GM11168 (cell line): ENCODE data around the gene PTGES.
"Not testable (repeated sequence)": the region's sequence is repeated elsewhere in the genome, so short reads cannot be mapped to it uniquely, and the experiment has no call there.

ENCODE experiments used
- in situ Hi-C: fragments of 300-500 bp; cut with MboI; formaldehyde crosslinking; loops from one replicate; pipeline ENCODE4 v1.12.0; 2022; ENCODE audit warnings: low sequenced_read_pairs; ENCODE audit not compliant: unreplicated experiment

PTGES gene

DNA sequence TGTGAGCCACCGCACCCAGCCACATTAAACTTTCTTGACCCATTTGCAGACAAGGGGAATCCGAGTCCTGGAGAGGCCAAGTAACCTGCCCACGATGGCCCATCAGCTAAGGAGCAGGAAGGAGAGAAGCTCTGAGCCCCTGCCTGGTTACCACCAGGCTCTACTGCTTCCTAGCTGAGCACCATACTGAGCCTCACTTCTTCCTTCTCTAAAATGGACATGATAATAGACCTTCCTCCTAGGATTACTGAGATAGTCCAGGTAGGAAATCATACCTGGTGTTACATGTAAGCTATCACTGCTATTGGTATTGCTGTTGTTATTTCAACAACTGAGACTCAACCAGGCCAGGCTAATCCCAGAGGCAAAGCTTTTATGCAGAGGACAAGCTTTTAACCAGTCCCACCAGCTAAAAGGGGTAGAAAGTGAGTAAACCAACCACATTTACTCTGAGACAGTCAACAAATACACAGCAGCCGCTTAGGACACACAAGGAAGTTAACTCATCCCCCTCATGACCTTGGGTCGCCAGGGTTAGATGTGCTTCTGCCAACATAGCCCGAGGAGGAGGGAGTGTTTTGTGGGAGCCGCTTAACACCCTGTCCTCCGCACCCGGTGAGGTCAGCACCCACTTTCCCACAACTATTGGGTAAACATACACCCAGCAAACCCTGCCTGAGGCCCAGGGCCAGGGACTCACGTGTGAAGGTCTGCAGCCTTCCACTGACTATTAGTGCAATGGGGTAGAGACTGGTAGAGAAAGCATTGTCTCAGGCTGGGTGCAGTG is 20.6 kb upstream of the PTGES start:
- in situ Hi-C loops, result no loop called here

DNA sequence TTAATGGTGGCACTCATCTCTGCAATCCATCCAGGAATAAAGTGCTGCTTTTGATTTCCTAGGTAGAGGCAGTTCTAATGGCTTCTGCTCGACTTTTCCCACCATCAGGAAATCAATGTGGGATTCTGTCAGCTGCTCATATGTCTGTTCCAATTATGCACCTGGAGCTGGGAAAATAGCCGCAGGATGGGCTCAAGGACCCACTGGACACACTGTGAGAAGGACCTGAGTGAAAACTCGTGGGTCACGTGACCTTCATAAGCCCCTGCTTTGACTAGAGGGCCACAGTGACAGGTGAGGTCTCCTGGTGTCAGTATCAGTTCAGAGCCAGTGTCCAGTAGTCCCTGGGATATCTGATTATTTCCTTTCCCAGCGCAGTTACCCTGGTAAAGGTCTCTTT is 17.9 kb upstream of the PTGES start:
- in situ Hi-C loops, result no loop called here

DNA sequence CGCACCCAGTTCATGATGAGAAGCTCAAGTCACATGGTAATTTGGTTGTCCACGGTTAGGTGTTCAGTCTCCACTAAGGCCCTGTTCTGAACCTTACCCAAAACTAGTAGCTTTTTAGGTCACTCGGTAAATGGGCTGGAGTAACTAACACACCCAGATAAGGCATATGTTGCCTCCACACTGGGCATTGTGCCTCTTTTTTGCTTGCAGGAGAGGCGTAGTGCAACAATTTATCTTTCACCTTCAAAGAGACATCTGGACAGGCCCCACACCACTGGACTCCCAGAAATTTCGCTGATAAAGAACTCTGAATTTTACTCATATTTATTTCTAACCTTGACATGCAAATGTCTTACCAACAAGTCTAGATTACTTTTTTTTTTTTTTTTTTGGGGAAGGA is 16.8 kb upstream of the PTGES start:
- in situ Hi-C loops, result no loop called here

DNA sequence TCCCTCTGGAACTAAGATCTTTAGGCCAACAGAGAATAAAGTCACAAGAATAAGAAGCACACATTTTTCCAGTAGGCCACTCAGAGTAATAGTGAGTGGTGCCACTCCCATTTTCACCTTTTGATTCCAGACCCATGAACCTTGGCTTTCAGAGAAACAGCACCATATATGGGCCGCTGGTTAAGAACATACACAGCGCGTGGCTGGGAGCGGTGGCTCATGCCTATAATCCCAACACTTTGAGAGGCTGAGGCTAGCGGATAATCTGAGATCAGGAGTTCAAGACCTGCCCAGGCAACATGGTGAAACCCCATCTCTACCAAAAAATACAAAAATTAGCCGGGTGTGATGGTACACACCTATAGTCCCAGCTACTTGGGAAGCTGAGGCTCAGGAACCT is 15.6 kb upstream of the PTGES start:
- in situ Hi-C loops, result no loop called here

DNA sequence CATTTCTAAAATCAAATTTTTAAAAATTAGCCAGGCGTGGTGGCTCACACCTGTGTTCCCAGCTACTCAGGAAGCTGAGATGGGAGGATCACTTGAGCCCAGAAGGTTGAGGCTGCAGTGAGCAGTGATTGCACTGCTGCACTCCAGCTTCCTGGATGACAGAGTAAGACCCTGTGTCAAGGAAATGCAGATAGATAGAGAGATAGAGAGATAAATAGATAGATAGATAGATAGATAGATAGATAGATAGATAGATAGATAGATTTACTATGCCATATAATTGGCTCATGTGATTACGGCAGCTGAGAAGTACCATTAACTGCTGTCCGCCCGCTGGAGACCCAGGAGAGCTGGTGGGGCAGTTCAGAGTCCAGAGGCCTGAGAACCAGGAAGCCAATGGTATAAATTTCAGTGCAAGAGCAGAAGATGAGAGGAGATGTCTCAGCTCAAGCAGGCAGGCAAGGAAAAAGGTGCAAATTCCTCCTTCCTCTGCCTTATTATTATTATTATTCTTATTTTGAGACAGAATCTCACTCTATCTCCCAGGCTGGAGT is 13.0 kb upstream of the PTGES start:
- in situ Hi-C loops, result no loop called here

DNA sequence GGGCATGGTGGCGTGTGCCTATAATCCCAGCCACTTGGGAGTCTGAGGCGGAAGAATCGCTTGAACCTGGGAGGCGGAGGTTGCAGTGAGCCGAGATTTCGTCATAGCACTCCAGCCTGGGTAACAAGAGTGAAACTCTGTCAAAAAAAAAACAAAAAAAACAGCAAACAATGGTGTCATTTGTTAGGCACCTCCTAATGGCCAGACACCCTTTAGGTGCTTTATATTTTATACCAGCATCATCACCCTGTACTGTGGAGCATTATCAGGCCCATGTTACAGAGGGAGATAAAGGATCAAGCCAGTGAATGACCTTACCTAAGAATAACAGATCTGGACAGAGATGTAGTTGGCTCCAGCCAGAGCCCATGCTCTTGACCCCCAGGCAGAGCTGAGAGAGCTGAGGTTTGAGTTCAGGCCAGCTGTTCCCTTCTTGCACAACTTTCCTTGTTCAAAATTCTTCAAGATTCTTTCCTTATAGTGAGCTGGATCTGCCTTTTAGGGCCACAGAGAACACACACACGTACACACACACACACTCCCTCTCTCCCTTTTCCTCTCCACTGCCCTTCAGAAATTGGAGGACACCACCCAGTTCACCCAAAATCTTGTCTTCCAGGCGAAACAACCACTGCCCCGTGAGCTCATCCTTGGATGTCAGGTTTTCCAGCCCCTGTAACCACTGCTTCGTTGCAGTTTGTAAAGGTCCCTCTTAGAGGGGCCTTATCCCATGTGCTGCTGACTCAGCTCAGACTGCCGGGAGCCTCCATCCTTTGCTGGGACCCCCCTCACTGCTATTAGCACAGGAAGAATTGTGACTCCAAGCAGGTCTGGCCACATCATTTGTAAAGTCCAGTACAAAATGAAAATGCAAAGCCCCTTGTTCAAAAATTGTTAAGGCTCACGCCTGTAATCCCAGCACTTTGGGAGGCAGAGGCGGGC is 10.4 kb upstream of the PTGES start:
- in situ Hi-C loops, result no loop called here

DNA sequence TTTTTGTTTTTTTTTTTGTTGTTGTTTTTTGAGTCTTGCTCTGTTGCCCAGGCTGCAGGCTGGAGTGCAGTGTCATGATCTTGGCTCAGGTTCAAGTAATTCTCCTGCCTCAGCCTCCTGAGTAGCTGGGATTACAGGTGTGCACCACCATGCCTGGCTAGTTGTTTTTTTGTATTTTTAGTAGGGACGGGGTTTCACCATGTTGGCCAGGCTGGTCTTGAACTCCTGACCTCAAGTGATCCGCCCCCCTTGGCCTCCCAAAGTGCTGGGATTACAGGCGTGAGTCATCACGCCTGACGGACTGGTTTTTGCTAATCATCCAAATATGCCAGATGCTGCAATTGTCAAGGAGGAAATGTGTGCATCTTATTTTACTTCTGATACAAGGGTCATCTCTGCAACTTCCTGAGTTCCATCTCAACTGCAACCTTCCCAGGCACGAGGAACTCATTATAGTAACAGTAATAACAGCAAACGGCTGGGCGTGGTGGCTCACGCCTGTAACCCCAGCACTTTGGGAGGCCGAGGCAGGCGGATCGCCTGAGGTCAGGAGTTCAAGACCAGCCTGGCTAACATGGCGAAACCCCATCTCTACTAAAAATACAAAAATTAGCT is 9.6 kb upstream of the PTGES start:
- in situ Hi-C loops, result not testable (repeated sequence)

DNA sequence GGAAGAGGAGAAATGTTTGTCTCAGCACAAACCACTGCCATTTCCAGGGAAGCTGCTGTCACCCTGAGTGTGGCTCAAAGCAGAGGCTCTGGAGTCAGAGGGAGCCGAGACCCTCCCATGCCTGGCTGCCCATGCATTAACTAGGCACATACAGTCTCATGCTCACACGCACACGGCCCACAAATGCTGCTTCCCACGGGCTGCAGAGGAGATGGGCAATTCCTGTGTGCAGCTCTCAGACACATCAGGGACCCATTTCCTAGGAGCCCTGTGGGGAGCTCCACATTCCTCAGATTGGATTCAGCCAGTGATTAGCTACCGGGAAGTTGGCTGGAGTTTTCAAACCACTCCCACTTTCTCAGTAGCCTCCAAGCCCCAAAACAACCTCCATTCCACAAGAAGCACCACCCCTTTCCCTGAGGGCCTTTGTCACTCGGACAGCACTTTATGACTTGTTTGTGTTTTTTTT is 9.1 kb upstream of the PTGES start:
- in situ Hi-C loops, result no loop called here

DNA sequence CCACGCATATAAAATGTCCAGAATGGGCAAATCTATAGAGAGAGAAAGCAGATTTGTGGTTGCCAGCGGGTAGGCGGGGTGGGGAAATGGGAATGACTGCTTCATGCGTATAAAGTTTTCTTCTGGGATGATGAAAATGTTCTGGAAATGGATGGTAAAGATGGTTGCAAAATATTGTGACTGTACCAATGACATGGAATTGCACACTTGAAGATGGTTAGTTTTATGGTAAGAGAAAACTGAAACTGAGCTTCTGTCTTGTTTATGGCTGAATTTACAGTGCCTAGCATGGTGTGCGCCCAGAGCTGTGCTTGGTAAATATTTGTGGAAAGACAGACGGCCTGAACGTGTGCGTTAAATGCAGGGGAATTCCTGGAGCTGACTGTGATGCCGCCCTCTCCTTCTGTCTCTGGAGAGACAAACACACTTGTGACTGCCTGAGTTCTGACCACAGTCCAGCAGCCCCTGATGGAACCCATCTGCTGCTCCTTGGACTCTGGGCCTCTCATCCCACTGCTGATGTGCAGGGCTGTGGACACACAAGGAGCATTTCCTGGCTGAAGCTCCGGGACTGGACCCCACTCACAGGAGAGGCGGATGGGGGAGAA is 8.6 kb upstream of the PTGES start:
- in situ Hi-C loops, result no loop called here

DNA sequence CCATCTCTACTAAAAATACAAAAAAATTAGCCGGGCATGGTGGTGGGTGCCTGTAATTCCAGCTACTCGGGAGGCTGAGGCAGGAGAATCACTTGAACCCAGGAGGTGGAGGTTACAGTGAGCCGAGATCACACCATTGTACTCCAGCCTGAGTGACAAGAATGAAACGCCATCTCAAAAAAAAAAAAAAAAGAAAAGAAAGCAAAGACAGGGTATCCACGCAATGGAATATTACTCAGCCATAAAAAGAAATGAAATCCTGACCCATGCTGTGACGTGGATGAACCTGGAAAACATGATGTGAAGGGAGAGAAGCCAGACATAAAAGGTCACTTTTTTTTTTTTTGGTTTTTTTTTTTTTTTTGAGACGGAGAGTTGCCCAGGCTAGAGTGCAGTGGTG is 7.9 kb upstream of the PTGES start:
- in situ Hi-C loops, result not testable (repeated sequence)

DNA sequence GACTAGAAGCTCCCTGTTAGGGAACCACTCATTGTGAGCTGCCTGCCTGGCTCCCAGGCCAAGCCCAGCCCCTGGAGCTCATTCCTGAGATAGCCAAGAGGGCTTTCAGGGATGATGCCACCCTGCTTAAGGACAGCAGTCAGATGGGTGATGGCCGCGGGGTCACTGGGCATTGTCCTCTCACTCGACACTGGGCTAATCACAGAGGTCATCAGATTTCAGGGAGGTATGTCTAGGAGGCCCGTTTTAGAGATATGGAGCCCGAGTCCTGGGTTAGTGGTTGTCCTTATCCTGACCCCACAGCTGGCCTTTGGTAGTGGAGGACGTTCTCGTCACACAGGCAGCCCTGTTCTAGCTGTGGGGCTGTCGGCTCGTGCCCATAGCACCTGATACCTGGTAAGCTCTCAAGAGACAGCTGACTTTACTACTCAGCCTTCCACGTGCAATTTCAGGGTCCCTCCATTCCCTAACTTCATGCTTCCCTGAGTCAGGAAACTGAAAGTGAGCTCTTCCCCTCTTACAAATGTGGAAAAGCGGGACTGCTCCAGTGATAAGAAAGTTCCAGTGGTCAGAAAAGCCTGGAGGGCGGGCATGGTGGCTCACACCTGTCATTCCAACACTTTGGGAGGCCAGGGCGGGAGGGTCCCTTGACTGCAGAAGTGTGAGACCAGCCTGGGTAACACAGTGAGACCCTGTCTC is 7.1 kb upstream of the PTGES start:
- in situ Hi-C loops, result no loop called here

DNA sequence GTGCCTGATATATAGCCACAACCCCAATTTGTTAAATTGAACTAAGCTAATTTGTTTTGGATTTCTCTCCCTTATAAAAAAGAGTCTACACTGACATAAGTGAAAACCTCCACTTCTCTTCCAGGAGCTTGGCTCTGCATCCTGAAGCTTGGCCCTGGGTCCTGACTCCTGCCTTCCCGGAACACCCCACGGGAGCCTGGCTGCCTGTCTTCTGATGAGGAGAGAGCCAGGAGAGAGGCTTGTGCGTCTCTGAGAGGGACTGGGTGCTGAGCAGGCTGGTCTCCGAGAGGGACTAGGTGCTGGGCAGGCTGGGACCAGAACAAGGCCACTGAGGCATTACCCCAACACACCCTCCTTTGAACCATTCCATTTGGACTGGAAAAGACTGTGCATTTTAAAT is 6.5 kb upstream of the PTGES start:
- in situ Hi-C loops, result no loop called here

DNA sequence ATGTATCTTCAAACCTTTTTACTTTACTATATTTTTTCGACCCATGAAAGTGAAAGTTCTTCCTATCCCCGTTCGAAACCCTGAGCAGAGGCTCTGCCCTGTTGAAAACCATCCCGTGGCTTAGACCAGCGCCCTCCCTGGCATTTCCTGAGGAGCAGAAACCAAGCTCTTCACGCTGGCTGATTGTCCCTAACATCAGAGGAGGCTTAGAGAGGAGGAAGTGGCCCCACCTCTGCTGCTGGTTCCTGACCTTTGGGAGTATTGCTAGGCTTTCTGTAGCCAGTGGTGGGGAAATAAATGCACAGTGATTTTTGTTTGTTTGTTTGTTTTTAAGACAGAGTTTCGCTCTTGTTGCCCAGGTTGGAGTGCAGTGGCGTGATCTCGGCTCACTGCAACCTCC is 4.2 kb upstream of the PTGES start:
- in situ Hi-C loops, result no loop called here

DNA sequence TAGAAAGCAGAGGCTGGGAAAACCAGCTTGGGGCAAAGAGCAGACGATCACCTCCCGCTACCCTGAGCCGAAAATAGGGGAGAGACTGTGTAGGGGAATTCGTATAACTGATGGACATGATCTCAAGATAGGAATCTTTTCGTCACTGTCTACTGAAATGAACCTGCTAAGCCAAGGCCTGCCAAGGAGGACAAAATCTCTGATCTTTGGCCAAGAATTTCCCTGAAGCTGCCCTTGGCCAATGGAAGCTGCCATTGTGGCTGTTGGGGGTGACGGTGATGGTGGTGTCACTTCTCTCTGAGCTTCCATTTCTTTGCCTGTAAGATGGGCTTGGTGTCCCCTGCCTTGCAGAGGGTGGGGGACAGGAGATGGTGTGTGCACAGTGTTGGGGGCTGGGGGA is 3.3 kb upstream of the PTGES start:
- in situ Hi-C loops, result no loop called here

DNA sequence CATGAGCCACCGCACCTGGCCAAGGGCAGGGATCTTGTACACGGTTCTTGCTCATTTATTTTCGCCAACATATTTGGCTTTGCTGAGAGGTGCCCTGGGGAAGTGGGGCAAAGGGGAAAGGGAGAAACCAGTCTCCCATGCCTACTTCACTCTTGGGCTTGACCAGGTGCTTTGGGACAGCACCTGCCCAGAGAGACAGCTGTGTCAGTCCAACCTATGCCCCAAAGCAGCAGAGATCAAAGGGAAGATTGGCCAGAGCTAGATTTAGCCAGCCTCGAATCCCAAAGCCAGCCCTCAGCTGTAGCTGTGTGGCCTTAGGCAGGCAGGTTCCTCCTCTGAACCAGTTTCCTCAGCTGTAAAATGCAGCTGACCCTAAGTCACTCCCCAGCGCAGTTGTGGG is 2.3 kb upstream of the PTGES start:
- in situ Hi-C loops, result no loop called here

DNA sequence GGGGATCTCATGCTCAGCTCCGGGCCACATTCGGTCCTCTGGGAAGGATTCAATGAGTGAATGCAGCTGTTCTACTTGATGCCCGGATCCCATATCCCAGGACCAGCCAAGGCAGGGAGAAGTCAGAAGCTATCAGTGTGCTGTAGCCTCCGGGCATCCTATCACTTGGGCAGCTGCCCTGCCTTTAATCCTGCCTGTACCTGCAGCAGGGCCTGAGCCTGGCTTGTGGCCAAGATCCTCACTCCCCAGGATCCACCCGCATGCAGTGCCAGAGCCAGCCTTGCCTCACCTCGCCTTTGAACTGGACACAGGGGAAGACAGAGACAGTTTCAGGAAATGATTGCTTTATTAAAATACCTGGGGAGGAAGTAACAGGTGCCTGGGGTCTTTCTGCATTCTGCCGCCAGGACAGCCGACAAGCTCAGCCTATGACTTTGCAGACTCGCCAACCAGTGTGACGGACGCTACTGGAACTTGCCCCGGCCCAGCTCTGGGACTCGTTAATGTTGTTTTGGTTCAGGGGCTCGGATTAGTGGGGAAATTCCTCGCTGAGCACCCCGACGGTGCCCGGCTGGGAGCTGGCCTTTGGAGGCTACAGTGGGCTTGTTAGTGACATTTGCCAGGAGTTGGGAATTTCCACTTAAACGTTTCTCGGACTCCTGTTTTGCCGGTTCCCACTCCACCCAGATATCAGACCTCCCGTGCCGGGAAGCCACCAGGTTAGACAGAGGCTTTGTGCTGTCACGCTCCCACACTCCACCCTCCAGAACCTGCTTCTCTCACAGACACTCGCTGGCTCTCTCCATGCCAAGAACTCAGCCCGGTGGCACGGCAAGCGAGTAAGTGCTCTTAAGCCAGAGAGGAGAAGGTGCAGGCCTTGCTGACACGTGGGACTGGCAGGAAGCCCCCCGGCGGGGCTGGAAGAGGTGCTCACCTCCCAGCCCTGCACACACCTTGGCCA is 721 bp downstream of the PTGES start:
- in situ Hi-C loops, result no loop called here

DNA sequence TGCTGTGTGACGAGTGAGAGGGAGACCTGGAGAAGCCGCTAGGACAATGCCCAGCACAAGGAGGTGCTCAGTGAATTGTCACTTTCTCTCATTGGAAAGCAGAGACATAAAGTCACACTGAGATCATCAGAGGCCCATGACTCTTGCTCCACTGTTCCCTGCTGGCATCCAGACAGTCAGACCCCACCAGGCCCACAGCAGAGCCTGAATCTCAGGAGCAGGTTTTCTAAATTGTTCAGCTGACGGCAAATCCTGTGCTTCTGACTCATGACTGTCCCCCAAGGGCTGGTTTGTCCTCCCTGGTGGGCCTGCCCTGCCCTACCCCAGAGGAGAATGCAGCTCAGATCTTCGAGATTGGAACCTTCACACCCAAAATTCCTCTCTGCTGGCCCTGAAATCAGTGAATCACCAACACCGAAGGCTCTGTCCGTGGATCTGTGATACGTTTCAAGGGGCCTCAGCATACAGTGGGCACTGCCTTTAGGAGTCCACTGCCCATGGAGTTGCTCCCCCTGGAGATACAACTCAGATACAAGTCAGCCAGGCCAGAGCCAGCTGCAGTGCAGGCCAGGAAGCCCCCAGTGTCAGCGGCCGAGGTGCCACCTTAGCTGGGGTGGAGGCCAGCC is 2.7 kb downstream of the PTGES start:
- in situ Hi-C loops, result no loop called here

DNA sequence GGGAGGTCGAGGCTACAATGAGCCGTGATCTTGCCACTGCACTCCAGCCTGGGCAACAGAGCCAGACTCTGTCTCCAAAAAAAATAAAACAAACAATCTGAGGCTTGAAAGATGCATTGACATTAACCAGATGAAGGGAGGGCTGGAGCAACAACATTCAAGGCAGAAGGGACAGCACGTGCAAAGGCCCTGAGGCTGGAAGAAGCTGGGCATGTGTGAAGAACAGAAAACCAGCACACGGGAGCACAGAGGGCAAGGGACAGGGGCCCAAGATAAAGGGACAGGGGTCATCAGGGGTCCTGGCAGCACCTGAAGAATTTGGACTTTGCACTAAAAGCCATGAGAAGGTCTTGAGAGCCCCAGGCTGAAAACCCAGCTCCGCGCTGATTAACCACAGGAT is 3.3 kb downstream of the PTGES start:
- in situ Hi-C loops, result no loop called here
